WTC11 (cell line): Measurements from ENCODE around the gene BAIAP3. TPM values are rescaled to one million over a fixed set of nuclear protein-coding genes. Genes with fewer than 3 reads are reported as not detected.
A peak's percentile ranks its signal among the peaks of the same experiment; 100 is the strongest.
"Not testable (repeated sequence)": the region's sequence is repeated elsewhere in the genome, so short reads cannot be mapped to it uniquely, and the experiment has no call there.

Experiments used
- ATAC-seq: fragments of 200-7000 bp; cut with Tn5 transposase; 2 replicates; pipeline ENCODE4 v1.10.0; 2021; ENCODE audit warnings: mild to moderate bottlenecking, moderate library complexity
- CTCF ChIA-PET: fragments of 300-600 bp; sonication (Branson Sonifier 250); formaldehyde crosslinking; loops from one replicate; lab custom pipeline; 2021; ENCODE audit warnings: antibody characterized with exemption; lab: Charles Lee
- POLR2A ChIA-PET: fragments of 350-600 bp; sonication (Branson Sonifier 250); formaldehyde crosslinking; loops from one replicate; lab custom pipeline; 2021; ENCODE audit warnings: antibody characterized with exemption; lab: Charles Lee
- DNase-seq: peaks from one replicate; pipeline ENCODE4 v3.0.0; 2021; ENCODE audit warnings: low spot score
- H3K27ac Mint-ChIP-seq: 2 replicates; pipeline ENCODE4 v1.8.0; 2021; ENCODE audit warnings: mixed read lengths
- H3K27me3 Mint-ChIP-seq: 2 replicates; pipeline ENCODE4 v1.8.0; 2021; ENCODE audit warnings: low read depth, mild to moderate bottlenecking, moderate library complexity, mixed read lengths
- H3K36me3 Mint-ChIP-seq: 2 replicates; pipeline ENCODE4 v1.8.0; 2021; ENCODE audit warnings: mixed read lengths
- H3K4me1 Mint-ChIP-seq: 2 replicates; pipeline ENCODE4 v1.8.0; 2022; ENCODE audit warnings: mixed read lengths
- H3K4me3 Mint-ChIP-seq: 2 replicates; pipeline ENCODE4 v1.8.0; 2021; ENCODE audit warnings: mild to moderate bottlenecking, moderate library complexity, mixed read lengths
- H3K9me3 Mint-ChIP-seq: 2 replicates; pipeline ENCODE4 v1.8.0; 2021; ENCODE audit warnings: mixed read lengths
- ATF1 ChIP-seq: sonication (generic); formaldehyde crosslinking; IDR thresholded peaks from 2 replicates; pipeline ENCODE4 v1.8.1; 2023; ENCODE audit warnings: mild to moderate bottlenecking, moderate library complexity, missing genetic modification reagents
- CREB1 ChIP-seq: sonication (generic); formaldehyde crosslinking; IDR thresholded peaks from 2 replicates; pipeline ENCODE4 v1.8.0; 2023; ENCODE audit warnings: mild to moderate bottlenecking, missing genetic modification reagents
- ESRRA ChIP-seq: sonication (generic); formaldehyde crosslinking; IDR thresholded peaks from 2 replicates; pipeline ENCODE4 v1.8.1; 2022; ENCODE audit warnings: mild to moderate bottlenecking, missing genetic modification reagents, borderline replicate concordance
- FOXJ3 ChIP-seq: sonication (generic); formaldehyde crosslinking; IDR thresholded peaks from 2 replicates; pipeline ENCODE4 v1.9.0; 2021; ENCODE audit warnings: missing genetic modification reagents, mild to moderate bottlenecking, borderline replicate concordance
- GTF2I ChIP-seq: fragments of 250-450 bp; sonication (Bioruptor Pico); conservative IDR thresholded peaks from 2 replicates; pipeline ENCODE4 v1.4.0; 2021; ENCODE audit warnings: mild to moderate bottlenecking
- KAT7 ChIP-seq: sonication (generic); formaldehyde crosslinking; IDR thresholded peaks from 2 replicates; pipeline ENCODE4 v1.8.1; 2023; ENCODE audit warnings: missing genetic modification reagents, mild to moderate bottlenecking, borderline replicate concordance
- NR1H2 ChIP-seq: sonication (generic); formaldehyde crosslinking; IDR thresholded peaks from 2 replicates; pipeline ENCODE4 v1.9.0; 2021; ENCODE audit warnings: mild to moderate bottlenecking, moderate library complexity, missing genetic modification reagents
- NR3C1 ChIP-seq: sonication (generic); formaldehyde crosslinking; conservative IDR thresholded peaks from 2 replicates; pipeline ENCODE4 v1.8.1; 2023; ENCODE audit warnings: low read depth, mild to moderate bottlenecking, missing genetic modification reagents
- OVOL2 ChIP-seq: fragments of 250-450 bp; sonication (Bioruptor Pico); IDR thresholded peaks from 2 replicates; pipeline ENCODE4 v1.9.0; 2021; ENCODE audit warnings: mild to moderate bottlenecking, borderline replicate concordance
- PRRX2 ChIP-seq: fragments of 250-450 bp; sonication (Bioruptor Pico); IDR thresholded peaks from 2 replicates; pipeline ENCODE4 v1.8.0; 2021; ENCODE audit warnings: mild to moderate bottlenecking
- RELA ChIP-seq: sonication (generic); formaldehyde crosslinking; IDR thresholded peaks from 2 replicates; pipeline ENCODE4 v1.8.1; 2022; ENCODE audit warnings: missing genetic modification reagents, mild to moderate bottlenecking, borderline replicate concordance
- SP1 ChIP-seq: sonication (generic); formaldehyde crosslinking; conservative IDR thresholded peaks from 2 replicates; pipeline ENCODE4 v1.8.1; 2022; ENCODE audit warnings: missing genetic modification reagents
- TCF7 ChIP-seq: sonication (generic); formaldehyde crosslinking; IDR thresholded peaks from 2 replicates; pipeline ENCODE4 v1.8.0; 2022; ENCODE audit warnings: mild to moderate bottlenecking, low read depth, missing genetic modification reagents, moderate library complexity
- TEAD4 ChIP-seq: sonication (generic); formaldehyde crosslinking; IDR thresholded peaks from 2 replicates; pipeline ENCODE4 v1.8.0; 2022; ENCODE audit warnings: mild to moderate bottlenecking, missing genetic modification reagents
- TP53 ChIP-seq: sonication (generic); formaldehyde crosslinking; IDR thresholded peaks from 2 replicates; pipeline ENCODE4 v1.8.1; 2023; ENCODE audit warnings: mild to moderate bottlenecking, missing genetic modification reagents
- ZBTB21 ChIP-seq: sonication (generic); formaldehyde crosslinking; IDR thresholded peaks from 2 replicates; pipeline ENCODE4 v1.8.1; 2023; ENCODE audit warnings: mild to moderate bottlenecking, missing genetic modification reagents, borderline replicate concordance
- total RNA-seq: library from RNA; stranded (reverse); gene quantifications from 3 replicates; pipeline ENCODE4 v1.2.3, GENCODE V29; 2021
- TF ChIP-seq, protein P1 (sequence below): fragments of 250-450 bp; sonication (Bioruptor Pico); IDR thresholded peaks from 2 replicates; pipeline ENCODE4 v2.1.2; 2022; ENCODE audit warnings: mild to moderate bottlenecking, moderate library complexity
- TF ChIP-seq, protein P2 (sequence below): fragments of 250-450 bp; sonication (Bioruptor Pico); IDR thresholded peaks from 2 replicates; pipeline ENCODE4 v1.9.0; 2021; ENCODE audit warnings: mild to moderate bottlenecking
- TF ChIP-seq, protein P3 (sequence below): sonication (generic); formaldehyde crosslinking; IDR thresholded peaks from 2 replicates; pipeline ENCODE4 v1.8.1; 2022; ENCODE audit warnings: missing genetic modification reagents, borderline replicate concordance
- TF ChIP-seq, protein P4 (sequence below): sonication (generic); formaldehyde crosslinking; IDR thresholded peaks from 2 replicates; pipeline ENCODE4 v1.8.0; 2022; ENCODE audit warnings: mild to moderate bottlenecking, missing genetic modification reagents
- TF ChIP-seq, protein P5 (sequence below): sonication (generic); formaldehyde crosslinking; IDR thresholded peaks from 2 replicates; pipeline ENCODE4 v1.8.0; 2022; ENCODE audit warnings: mild to moderate bottlenecking, missing genetic modification reagents

The BAIAP3 gene
- total RNA-seq, 1 experiment from 2014 or later = 18.8 TPM

DNA sequence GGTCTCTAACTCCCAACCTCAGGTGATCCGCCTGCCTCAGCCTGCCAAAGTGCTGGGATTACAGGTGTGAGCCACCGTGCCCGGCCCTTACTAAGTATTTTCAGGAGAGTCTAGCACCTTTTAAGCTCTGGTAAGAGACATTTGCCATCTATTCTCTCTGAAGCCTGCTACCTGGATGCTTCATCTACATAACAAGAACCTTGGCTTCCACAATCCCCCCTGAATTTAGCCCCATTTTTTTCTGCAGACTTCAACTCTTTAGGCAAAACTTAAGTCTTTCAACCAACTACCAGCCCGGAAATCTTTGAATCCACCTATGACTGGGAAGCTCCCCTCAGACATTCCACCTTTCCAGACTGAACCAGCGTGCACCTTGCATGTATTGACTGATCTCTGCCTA lies 38.0 kb upstream of the BAIAP3 start:
- ATAC-seq = peak; percentile 67
- no peaks in the 10 kb centered on the region for H3K36me3 Mint-ChIP-seq
- H3K27me3 Mint-ChIP-seq = peaks cover 36% of the 10 kb centered on the region
- peaks cover 35% of the 10 kb centered on the region for H3K4me1 Mint-ChIP-seq
- TF ChIP-seq GTF2I (CRISPR knock-in tag) (no peak), OVOL2 (CRISPR knock-in tag) (no peak)
- TF ChIP-seq, protein P1, sequence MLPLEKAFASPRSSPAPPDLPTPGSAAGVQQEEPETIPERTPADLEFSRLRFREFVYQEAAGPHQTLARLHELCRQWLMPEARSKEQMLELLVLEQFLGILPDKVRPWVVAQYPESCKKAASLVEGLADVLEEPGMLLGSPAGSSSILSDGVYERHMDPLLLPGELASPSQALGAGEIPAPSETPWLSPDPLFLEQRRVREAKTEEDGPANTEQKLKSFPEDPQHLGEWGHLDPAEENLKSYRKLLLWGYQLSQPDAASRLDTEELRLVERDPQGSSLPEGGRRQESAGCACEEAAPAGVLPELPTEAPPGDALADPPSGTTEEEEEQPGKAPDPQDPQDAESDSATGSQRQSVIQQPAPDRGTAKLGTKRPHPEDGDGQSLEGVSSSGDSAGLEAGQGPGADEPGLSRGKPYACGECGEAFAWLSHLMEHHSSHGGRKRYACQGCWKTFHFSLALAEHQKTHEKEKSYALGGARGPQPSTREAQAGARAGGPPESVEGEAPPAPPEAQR (CRISPR knock-in tag) = no peak
- H3K4me3 Mint-ChIP-seq = peak overlapping the region; percentile 12; the same call in 1 of the 2 replicates
- peak overlapping the region; percentile 87 for H3K27ac Mint-ChIP-seq
- no peaks in the 10 kb centered on the region for H3K9me3 Mint-ChIP-seq
- CTCF ChIA-PET = interaction anchor here (0.5 to 2.2 kb wide), 3 partner anchors 35 to 727 kb away, joined by 4 to 8 read pairs (median 4); no protein-coding TSS in a partner anchor
- POLR2A ChIA-PET = no interaction called here
- no peak for DNase-seq

DNA sequence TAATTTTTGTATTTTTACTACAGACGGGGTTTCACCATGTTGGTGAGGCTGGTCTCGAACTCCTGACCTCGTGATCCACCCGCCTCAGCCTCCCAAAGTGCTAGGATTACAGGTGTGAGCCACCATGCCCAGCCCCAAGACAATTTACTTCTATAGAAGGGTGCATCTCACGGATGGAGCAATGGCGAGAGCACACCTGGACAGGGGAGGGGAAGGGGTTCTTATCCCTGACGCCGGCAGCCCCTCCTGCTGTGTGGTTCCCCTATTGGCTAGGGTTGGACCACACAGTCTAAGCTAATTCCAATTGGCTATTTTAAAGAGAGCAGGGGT lies 36.8 kb upstream of the BAIAP3 start:
- H3K36me3 Mint-ChIP-seq, ATAC-seq, POLR2A ChIA-PET, H3K4me3 Mint-ChIP-seq, DNase-seq, H3K27ac Mint-ChIP-seq, H3K9me3 Mint-ChIP-seq: not testable (repeated sequence)
- H3K4me1 Mint-ChIP-seq = peaks cover 30% of the 10 kb centered on the region
- peaks cover 25% of the 10 kb centered on the region for H3K27me3 Mint-ChIP-seq
- CTCF ChIA-PET = interaction anchor here (0.6 to 2.2 kb wide), 4 partner anchors 13 to 636 kb away, joined by 3 to 8 read pairs (median 3); no protein-coding TSS in a partner anchor

DNA sequence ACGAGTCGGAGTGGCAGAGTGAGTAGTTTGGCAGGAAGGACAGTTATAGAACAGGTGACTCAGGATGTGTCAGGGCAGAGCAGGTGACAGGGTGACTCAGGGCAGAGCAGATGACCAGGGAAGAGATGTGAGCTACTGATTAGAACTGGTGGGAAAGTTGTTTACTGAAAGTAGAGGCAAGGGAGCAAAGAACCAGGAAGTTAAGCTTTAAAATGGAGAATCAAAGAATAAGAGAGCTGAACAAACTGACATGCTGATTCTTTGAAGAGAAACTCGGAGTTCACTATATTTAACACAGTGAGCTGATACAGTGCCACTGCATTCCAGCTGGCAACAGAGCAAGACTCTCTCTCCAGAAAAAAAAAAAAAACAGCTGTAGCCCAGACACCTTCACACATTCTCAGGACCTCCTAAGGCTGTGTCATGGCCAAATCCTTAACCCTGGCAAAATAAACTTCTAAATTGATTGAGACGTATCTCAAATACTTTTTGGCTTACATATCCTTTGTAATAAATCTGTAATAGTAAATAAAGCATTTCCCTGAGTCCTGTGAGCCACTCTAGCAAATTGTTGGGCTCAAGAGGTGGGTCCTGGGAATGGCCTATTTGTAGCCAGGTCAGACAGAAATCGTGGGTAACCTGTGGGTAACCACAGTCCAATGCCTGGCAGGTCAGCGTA lies 36.3 kb upstream of the BAIAP3 start:
- Mint-ChIP-seq H3K27ac (peak overlapping the region; percentile 30; the same call in 1 of the 2 replicates), H3K36me3 (no peaks in the 10 kb centered on the region)
- CTCF ChIA-PET = interaction anchor here (0.6 to 2.2 kb wide), 6 partner anchors 13 to 637 kb away, joined by 3 to 8 read pairs (median 3); partner anchors contain the start of gene METRN
- ATAC-seq = no peak
- TF ChIP-seq, protein P2, sequence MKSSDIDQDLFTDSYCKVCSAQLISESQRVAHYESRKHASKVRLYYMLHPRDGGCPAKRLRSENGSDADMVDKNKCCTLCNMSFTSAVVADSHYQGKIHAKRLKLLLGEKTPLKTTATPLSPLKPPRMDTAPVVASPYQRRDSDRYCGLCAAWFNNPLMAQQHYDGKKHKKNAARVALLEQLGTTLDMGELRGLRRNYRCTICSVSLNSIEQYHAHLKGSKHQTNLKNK = no peak
- TF ChIP-seq NR1H2 (CRISPR knock-in tag) = no peak
- no peak for TF ChIP-seq SP1
- no peak for TF ChIP-seq KAT7 (CRISPR knock-in tag)
- TF ChIP-seq NR3C1 (CRISPR knock-in tag) = no peak
- no peak for TF ChIP-seq TEAD4 (CRISPR knock-in tag)
- TF ChIP-seq TCF7 (CRISPR knock-in tag) = no peak
- no peak for TF ChIP-seq FOXJ3 (CRISPR knock-in tag)
- TF ChIP-seq, all 79 proteins: peak for 0
- Mint-ChIP-seq H3K27me3 (peaks cover 20% of the 10 kb centered on the region), H3K4me3 (no peak overlapping the region), H3K9me3 (no peaks in the 10 kb centered on the region), H3K4me1 (peaks cover 27% of the 10 kb centered on the region)
- POLR2A ChIA-PET = interaction anchor here (0.6 kb wide), 1 partner anchor 20 kb away, joined by 3 read pairs; no protein-coding TSS in a partner anchor
- DNase-seq = no peak

DNA sequence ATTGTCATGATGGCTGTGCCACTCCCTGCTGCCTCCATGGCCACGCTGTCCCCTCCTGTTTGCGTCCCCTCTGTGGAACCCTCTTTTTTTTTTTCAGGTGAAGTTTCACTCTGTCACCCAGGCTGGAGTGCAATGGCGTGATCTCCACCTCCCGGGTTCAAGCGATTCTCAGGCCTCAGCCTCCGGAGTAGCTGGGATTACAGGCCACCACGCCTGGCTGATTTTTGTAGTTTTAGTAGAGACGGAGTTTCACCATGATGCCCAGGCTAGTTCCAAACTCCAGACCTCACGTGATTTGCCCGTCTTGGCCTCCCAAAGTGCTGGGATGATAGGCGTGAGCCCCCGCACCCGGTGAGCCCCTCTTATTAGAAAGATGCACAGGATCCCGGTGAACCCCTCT lies 35.0 kb upstream of the BAIAP3 start:
- ATAC-seq (no peak), DNase-seq (no peak)
- TF ChIP-seq, protein P3, sequence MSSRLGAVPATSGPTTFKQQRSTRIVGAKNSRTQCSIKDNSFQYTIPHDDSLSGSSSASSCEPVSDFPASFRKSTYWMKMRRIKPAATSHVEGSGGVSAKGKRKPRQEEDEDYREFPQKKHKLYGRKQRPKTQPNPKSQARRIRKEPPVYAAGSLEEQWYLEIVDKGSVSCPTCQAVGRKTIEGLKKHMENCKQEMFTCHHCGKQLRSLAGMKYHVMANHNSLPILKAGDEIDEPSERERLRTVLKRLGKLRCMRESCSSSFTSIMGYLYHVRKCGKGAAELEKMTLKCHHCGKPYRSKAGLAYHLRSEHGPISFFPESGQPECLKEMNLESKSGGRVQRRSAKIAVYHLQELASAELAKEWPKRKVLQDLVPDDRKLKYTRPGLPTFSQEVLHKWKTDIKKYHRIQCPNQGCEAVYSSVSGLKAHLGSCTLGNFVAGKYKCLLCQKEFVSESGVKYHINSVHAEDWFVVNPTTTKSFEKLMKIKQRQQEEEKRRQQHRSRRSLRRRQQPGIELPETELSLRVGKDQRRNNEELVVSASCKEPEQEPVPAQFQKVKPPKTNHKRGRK = no peak
- TF ChIP-seq RELA (CRISPR knock-in tag) = no peak
- TF ChIP-seq CREB1 (CRISPR knock-in tag) = no peak
- TF ChIP-seq, protein P4, sequence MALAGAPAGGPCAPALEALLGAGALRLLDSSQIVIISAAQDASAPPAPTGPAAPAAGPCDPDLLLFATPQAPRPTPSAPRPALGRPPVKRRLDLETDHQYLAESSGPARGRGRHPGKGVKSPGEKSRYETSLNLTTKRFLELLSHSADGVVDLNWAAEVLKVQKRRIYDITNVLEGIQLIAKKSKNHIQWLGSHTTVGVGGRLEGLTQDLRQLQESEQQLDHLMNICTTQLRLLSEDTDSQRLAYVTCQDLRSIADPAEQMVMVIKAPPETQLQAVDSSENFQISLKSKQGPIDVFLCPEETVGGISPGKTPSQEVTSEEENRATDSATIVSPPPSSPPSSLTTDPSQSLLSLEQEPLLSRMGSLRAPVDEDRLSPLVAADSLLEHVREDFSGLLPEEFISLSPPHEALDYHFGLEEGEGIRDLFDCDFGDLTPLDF = no peak
- no peak for TF ChIP-seq PRRX2
- TF ChIP-seq TP53 = no peak
- no peak for TF ChIP-seq SP1
- TF ChIP-seq ZBTB21 (CRISPR knock-in tag) = no peak
- no peak for TF ChIP-seq ATF1 (CRISPR knock-in tag)
- no peak for TF ChIP-seq ESRRA
- TF ChIP-seq, protein P5, sequence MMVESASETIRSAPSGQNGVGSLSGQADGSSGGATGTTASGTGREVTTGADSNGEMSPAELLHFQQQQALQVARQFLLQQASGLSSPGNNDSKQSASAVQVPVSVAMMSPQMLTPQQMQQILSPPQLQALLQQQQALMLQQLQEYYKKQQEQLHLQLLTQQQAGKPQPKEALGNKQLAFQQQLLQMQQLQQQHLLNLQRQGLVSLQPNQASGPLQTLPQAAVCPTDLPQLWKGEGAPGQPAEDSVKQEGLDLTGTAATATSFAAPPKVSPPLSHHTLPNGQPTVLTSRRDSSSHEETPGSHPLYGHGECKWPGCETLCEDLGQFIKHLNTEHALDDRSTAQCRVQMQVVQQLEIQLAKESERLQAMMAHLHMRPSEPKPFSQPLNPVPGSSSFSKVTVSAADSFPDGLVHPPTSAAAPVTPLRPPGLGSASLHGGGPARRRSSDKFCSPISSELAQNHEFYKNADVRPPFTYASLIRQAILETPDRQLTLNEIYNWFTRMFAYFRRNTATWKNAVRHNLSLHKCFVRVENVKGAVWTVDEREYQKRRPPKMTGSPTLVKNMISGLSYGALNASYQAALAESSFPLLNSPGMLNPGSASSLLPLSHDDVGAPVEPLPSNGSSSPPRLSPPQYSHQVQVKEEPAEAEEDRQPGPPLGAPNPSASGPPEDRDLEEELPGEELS (CRISPR knock-in tag) = no peak
- H3K27me3 Mint-ChIP-seq = peaks cover 17% of the 10 kb centered on the region
- no peak overlapping the region for H3K4me3 Mint-ChIP-seq
- H3K4me1 Mint-ChIP-seq = peaks cover 28% of the 10 kb centered on the region
- H3K27ac Mint-ChIP-seq = no peak overlapping the region
- no peaks in the 10 kb centered on the region for H3K9me3 Mint-ChIP-seq
- ChIA-PET CTCF (no interaction called here), POLR2A (no interaction called here)
- no peaks in the 10 kb centered on the region for H3K36me3 Mint-ChIP-seq
